ENCODE data around the gene PLXNA4. TPM values are rescaled to one million over a fixed set of nuclear protein-coding genes. Genes with fewer than 3 reads are reported as not detected.

The PLXNA4 gene
- total RNA-seq, 1 experiment from 2014 or later, result not detected

DNA sequence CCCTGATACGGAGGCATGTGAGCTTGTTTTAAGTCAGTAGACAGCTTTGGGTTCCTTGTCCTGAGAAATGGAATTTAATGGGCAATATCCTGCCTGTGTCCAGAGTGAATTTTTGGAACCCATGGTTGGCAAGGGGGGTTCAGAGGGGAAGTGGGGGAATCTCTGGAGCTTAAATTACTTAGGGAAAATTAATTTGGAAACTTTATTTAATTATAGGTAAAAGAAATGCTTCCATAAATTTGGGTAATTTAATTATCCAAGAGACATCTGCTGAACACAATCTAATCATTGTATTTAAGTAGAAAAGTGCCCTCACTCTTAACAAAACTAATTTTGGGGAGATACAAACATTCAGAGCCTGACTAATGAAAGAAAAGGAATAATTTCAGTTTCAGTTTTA lies 99.7 kb downstream of the PLXNA4 start:
- no peaks in the 10 kb centered on the region for H3K9me3 ChIP-seq (ENCODE audit: control insufficient read depth in 1 of 2, insufficient read depth in 1 of 2, low read depth in 1 of 2, low read length in 2 of 2)
- RAD21 ChIA-PET (ENCODE audit: low non-redundant PET in 1 of 2, low total read pairs in 2 of 2, uncharacterized antibody in 2 of 2, unreplicated experiment in 2 of 2), result no interaction called here
- DNase-seq (ENCODE audit: low read depth, low spot score) (no peak), ATAC-seq (no peak)
- no peaks in the 10 kb centered on the region for H3K4me1 ChIP-seq (ENCODE audit: control insufficient read depth in 1 of 2, insufficient read depth in 2 of 2, low read length in 2 of 2)
- no peak overlapping the region for H3K27ac ChIP-seq (ENCODE audit: low read depth, low read length)
- no peak overlapping the region for H3K9ac ChIP-seq (ENCODE audit: low read length)
- no peak for TF ChIP-seq JUND (IDR thresholded peaks at IDR 0.05)
- TF ChIP-seq RAD21 (IDR thresholded peaks at IDR 0.05; ENCODE audit: low read depth), result no peak
- TF ChIP-seq EGR1 (IDR thresholded peaks at IDR 0.05; ENCODE audit: low read depth), result no peak
- TF ChIP-seq, protein P1, sequence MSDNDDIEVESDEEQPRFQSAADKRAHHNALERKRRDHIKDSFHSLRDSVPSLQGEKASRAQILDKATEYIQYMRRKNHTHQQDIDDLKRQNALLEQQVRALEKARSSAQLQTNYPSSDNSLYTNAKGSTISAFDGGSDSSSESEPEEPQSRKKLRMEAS (IDR thresholded peaks at IDR 0.05), result no peak
- TF ChIP-seq SP1 (IDR thresholded peaks at IDR 0.05; ENCODE audit: low read depth), result no peak
- no peak for TF ChIP-seq CEBPB (IDR thresholded peaks at IDR 0.05; ENCODE audit: low read depth)
- TF ChIP-seq EZH2 (IDR thresholded peaks at IDR 0.05), result no peak
- no peak for TF ChIP-seq SIN3A (IDR thresholded peaks at IDR 0.05; ENCODE audit: low read depth)
- TF ChIP-seq ELF1 (IDR thresholded peaks at IDR 0.05; ENCODE audit: borderline replicate concordance, low read depth), result no peak
- TF ChIP-seq TCF7L2 (IDR thresholded peaks at IDR 0.05; ENCODE audit: borderline replicate concordance, extremely low read depth, insufficient read depth, insufficient read length), result no peak
- TF ChIP-seq ZFX (IDR thresholded peaks at IDR 0.05), result no peak
- TF ChIP-seq SRF (IDR thresholded peaks at IDR 0.05; ENCODE audit: low read depth), result no peak
- no peak for TF ChIP-seq ZNF274 (IDR thresholded peaks at IDR 0.05; ENCODE audit: low read depth, low read length)
- TF ChIP-seq YY1 (IDR thresholded peaks at IDR 0.05; ENCODE audit: extremely low read depth, insufficient replicate concordance, low read depth, low read length), result no peak
- no peaks in the 10 kb centered on the region for H3K36me3 ChIP-seq (ENCODE audit: control insufficient read depth in 1 of 2, insufficient read depth in 2 of 2, low read length in 2 of 2)
- no peak overlapping the region for H2AFZ ChIP-seq (ENCODE audit: low read depth, low read length, poor library complexity, severe bottlenecking)
- peaks cover 76% of the 10 kb centered on the region for H3K27me3 ChIP-seq (ENCODE audit: insufficient read depth, low read length)
- CTCF ChIA-PET, result no interaction called here
- POLR2A ChIA-PET, result no interaction called here
- no peak overlapping the region for H3K4me2 ChIP-seq (ENCODE audit: low read length)
- no TSS peak for BruUV-seq (replicated peaks)
- H4K20me1 ChIP-seq (ENCODE audit: insufficient read depth), result no peaks in the 10 kb centered on the region
- intact Hi-C loops (cut with micrococcal nuclease), result no loop called here
- H3K4me3 ChIP-seq (replicated peaks in 1 of 2; ENCODE audit: low read depth in 1 of 2, low read length in 2 of 2), result no peak overlapping the region
- H3K9me2 ChIP-seq (ENCODE audit: insufficient read depth), result no peaks in the 10 kb centered on the region
- no peaks in the 10 kb centered on the region for H3K79me2 ChIP-seq (ENCODE audit: insufficient read depth, low read length)

DNA sequence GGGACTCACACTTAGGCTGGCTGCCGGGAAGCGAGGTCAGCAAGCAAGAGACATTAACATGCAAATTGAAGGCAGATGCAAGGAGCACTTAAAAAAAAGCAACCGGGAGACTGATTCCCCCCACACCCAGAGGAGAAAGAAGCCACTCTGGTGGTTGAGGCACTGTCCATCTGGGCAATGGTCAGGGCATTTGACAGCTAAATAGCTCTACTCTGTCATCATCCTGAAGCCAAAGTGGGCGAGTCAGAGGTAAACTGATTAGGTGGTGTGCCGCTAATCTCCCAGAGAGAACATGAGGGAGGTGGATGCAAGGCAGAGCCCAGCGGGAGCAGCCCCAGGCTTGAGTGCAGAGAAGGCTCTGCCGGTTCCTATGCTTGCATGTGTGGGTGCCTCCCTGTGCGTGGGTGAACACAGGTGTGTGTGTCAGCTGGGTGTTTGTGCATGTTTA lies 100.6 kb downstream of the PLXNA4 start:
- BruUV-seq (replicated peaks), result no TSS peak
- RAD21 ChIA-PET (ENCODE audit: low non-redundant PET in 1 of 2, low total read pairs in 2 of 2, uncharacterized antibody in 2 of 2, unreplicated experiment in 2 of 2), result no interaction called here
- Histone ChIP-seq H3K36me3 (ENCODE audit: control insufficient read depth in 1 of 2, insufficient read depth in 2 of 2, low read length in 2 of 2) (no peaks in the 10 kb centered on the region), H3K9me2 (ENCODE audit: insufficient read depth) (no peaks in the 10 kb centered on the region), H4K20me1 (ENCODE audit: insufficient read depth) (no peaks in the 10 kb centered on the region), H3K9me3 (ENCODE audit: control insufficient read depth in 1 of 2, insufficient read depth in 1 of 2, low read depth in 1 of 2, low read length in 2 of 2) (no peaks in the 10 kb centered on the region), H3K4me1 (ENCODE audit: control insufficient read depth in 1 of 2, insufficient read depth in 2 of 2, low read length in 2 of 2) (no peaks in the 10 kb centered on the region), H3K27me3 (ENCODE audit: insufficient read depth, low read length) (peaks cover 72% of the 10 kb centered on the region), H3K4me2 (ENCODE audit: low read length) (no peak overlapping the region), H3K4me3 (replicated peaks in 1 of 2; ENCODE audit: low read depth in 1 of 2, low read length in 2 of 2) (no peak overlapping the region), H3K27ac (ENCODE audit: low read depth, low read length) (no peak overlapping the region), H3K9ac (ENCODE audit: low read length) (no peak overlapping the region), H3K79me2 (ENCODE audit: insufficient read depth, low read length) (no peaks in the 10 kb centered on the region), H2AFZ (ENCODE audit: low read depth, low read length, poor library complexity, severe bottlenecking) (no peak overlapping the region)
- no peak for ATAC-seq
- CTCF ChIA-PET, result no interaction called here
- intact Hi-C loops (cut with micrococcal nuclease), result no loop called here
- POLR2A ChIA-PET, result no interaction called here
- DNase-seq (ENCODE audit: low read depth, low spot score), result no peak
- TF ChIP-seq, protein P2, sequence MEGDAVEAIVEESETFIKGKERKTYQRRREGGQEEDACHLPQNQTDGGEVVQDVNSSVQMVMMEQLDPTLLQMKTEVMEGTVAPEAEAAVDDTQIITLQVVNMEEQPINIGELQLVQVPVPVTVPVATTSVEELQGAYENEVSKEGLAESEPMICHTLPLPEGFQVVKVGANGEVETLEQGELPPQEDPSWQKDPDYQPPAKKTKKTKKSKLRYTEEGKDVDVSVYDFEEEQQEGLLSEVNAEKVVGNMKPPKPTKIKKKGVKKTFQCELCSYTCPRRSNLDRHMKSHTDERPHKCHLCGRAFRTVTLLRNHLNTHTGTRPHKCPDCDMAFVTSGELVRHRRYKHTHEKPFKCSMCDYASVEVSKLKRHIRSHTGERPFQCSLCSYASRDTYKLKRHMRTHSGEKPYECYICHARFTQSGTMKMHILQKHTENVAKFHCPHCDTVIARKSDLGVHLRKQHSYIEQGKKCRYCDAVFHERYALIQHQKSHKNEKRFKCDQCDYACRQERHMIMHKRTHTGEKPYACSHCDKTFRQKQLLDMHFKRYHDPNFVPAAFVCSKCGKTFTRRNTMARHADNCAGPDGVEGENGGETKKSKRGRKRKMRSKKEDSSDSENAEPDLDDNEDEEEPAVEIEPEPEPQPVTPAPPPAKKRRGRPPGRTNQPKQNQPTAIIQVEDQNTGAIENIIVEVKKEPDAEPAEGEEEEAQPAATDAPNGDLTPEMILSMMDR (IDR thresholded peaks at IDR 0.05 in 2 of 3, conservative IDR thresholded peaks at IDR 0.05 in 1 of 3; ENCODE audit: borderline replicate concordance in 1 of 3, insufficient read depth in 1 of 3, low read depth in 2 of 3, low read length in 2 of 3), result no peak
- TF ChIP-seq EZH2phosphoT487 (IDR thresholded peaks at IDR 0.05; ENCODE audit: borderline replicate concordance), result no peak
- no peak for TF ChIP-seq SP1 (IDR thresholded peaks at IDR 0.05; ENCODE audit: low read depth)
- no peak for TF ChIP-seq ZNF274 (IDR thresholded peaks at IDR 0.05; ENCODE audit: low read depth, low read length)
- TF ChIP-seq CEBPB (IDR thresholded peaks at IDR 0.05; ENCODE audit: low read depth), result no peak
- TF ChIP-seq, protein P3, sequence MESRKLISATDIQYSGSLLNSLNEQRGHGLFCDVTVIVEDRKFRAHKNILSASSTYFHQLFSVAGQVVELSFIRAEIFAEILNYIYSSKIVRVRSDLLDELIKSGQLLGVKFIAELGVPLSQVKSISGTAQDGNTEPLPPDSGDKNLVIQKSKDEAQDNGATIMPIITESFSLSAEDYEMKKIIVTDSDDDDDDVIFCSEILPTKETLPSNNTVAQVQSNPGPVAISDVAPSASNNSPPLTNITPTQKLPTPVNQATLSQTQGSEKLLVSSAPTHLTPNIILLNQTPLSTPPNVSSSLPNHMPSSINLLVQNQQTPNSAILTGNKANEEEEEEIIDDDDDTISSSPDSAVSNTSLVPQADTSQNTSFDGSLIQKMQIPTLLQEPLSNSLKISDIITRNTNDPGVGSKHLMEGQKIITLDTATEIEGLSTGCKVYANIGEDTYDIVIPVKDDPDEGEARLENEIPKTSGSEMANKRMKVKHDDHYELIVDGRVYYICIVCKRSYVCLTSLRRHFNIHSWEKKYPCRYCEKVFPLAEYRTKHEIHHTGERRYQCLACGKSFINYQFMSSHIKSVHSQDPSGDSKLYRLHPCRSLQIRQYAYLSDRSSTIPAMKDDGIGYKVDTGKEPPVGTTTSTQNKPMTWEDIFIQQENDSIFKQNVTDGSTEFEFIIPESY (IDR thresholded peaks at IDR 0.05; ENCODE audit: extremely low read depth, insufficient replicate concordance, low read length), result no peak
- TF ChIP-seq POLR2AphosphoS5 (IDR thresholded peaks at IDR 0.05; ENCODE audit: low read depth, low read length), result no peak
- no peak for TF ChIP-seq SIN3A (IDR thresholded peaks at IDR 0.05; ENCODE audit: low read depth)
- no peak for TF ChIP-seq SRF (IDR thresholded peaks at IDR 0.05; ENCODE audit: low read depth)
